ENCODE data around the gene TMEM181.
"Not testable (repeated sequence)": the region's sequence is repeated elsewhere in the genome, so short reads cannot be mapped to it uniquely, and the experiment has no call there.

TMEM181 gene, protein sequence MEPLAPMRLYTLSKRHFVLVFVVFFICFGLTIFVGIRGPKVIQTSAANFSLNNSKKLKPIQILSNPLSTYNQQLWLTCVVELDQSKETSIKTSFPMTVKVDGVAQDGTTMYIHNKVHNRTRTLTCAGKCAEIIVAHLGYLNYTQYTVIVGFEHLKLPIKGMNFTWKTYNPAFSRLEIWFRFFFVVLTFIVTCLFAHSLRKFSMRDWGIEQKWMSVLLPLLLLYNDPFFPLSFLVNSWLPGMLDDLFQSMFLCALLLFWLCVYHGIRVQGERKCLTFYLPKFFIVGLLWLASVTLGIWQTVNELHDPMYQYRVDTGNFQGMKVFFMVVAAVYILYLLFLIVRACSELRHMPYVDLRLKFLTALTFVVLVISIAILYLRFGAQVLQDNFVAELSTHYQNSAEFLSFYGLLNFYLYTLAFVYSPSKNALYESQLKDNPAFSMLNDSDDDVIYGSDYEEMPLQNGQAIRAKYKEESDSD

DNA sequence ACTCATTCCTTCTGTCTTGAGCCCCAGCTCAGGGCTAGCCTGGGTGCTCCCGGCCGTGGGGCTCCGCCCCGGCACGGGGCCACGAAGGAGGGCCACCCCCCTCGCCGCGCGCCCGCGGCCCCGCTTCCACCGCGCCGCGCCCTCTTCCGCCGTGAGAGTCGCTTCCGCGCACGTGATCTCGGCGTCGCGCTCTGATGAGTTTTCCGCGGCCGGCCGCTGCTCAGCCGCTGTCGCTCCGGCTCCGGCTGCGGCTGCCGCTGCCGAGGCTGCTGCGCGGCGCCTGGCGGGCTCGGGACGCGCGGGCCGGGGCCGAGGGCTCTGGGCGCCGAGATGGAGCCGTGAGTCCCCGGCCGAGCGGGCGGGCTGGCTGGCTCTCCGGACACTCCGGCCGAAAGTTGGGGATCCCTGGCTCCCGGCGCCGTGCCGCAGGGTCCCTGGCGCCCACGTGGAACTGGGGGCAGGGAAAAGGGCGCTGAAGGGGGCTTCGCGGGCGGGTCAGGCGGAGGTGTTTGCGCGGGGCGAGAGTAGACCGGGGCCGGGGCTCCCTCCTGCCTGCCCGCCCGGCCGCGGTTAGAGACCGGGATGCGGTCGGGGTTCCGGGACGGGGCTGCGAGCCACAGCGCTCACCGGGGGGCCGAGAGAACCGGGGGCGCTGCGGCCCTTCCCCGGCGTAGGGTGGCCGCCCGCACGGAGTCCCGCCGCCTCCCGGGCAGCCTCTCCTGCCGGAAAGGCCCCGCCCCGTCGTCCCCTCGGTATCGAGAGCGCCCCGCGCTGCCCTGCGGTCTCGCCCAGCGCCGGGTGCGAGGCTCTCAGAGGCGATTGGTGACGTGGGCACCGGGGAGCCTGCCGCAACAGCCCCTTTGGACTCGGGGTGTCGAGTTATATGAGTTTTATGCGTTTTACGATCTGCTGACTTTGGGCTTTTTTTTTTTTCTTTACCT lies at the start of gene TMEM181:
Gene TMEM181, plus strand, starts transcription at position 197 of the 941 bp plus-strand sequence. Its CDS starts 134 bp downstream, at position 331.
- DNase-seq, result peak; percentile 82

DNA sequence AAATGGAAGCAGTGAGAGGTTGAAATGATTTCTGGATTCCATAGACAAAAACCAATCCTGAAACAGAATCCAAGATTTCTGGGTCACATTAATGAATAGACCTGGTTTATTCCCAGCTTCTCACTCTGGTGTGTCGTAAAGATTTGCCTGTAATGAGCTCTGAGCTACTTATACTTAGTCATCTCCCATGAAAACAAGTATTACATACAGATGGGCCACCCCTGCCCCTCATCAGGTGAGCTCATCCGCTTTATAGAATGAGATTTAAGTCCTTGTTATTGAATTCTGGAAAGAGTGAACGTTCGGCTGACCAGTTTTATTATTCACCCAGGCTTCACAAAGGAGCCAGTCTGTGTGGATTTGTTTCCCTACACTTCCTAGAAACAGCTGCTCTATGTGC lies 47.1 kb upstream of the TMEM181 start:
- no peak for DNase-seq

DNA sequence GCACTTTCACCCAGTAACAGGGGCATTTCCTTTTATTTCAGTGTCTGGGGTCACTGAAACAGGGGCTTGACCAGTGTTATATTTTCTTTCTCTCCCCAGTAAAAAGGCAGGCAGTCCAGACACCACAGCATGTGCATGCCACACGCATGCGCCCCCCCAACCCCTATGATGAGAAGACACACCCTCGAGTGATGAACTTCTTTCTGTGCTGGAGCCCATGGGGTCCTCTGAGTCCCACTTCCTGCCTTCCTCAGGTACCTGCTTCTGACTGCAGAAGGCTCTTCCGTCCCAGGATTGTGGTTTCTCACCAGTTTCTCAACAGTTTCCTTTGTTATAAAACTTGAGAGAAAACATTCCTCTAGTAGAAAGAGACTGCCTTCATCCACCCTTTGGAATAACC lies 45.7 kb upstream of the TMEM181 start:
- DNase-seq, result no peak

DNA sequence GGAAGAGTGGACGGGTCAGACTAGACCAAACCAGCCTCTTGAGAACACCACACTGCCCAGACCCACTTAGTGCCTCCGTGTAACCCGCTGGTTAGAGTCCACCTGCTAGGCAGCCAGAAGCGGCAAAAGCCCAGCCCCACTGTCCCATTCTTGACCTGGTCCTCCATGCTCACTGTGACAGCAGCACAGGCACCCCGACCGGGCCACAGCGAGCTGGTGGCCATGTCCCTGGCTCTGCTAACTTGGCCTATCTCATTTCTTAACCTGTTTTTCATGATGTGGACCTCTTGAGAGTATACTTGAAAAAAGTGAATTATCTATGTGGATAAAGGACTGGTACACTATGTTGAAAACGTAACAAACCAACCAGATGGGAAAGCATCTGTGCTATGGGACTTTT lies 44.9 kb upstream of the TMEM181 start:
- DNase-seq, result no peak

DNA sequence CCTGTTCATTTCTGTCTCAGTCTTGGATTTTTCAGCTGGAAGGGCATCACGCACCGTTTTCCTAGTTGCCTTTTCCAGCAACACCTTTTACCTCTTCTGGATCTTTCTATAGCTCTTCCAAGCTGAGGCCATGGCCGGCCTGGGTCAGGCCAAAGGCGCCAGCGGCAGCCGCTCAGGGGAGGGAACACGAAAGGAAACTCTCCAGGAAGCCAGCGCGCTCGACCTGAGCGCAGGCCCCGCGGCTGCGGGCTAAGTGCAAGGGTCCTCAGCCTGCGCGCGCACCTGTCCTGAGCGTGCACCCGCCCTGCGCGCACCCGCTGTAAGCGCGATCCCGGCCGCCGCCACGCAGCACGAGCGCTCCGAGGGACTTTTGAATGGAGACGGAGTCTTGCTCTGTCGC lies 43.8 kb upstream of the TMEM181 start:
- no peak for DNase-seq

DNA sequence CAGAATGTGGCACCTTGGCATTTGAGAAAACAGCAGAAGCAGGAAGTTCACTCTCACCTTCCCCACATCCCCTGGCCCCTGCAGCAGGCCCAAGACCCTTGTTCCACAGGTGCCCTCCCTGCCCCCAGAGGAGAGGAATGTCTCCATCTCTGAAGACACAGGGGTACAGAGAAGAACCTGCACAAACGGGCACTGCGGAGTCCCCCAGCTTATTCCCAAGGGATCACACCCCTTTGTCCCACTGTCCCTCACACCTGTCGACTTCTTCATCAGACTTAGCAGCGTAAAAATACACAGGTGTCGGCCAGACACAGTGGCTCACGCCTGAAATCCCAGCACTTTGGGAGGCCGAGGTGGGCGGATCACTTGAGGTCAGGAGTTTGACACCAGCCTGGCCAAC lies 42.9 kb upstream of the TMEM181 start:
- no peak for DNase-seq

DNA sequence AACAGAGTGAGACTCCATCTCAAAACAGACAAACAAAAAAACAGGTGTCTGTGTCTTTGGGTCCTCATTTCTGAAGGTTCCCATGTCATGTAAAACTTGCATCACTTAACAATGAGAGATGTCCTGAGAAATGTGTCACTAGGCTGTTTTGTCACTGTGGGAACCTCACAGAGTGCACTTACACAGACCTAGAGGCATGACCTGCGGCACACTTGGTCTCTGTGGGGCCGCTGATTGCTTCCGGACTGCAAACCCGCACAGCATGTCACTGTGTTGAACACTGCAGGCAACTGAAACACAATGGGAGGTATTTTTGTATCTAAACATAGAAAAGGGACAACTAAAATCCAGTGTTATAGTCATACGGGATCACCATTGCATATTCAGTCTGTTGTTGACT lies 42.3 kb upstream of the TMEM181 start:
- DNase-seq, result no peak

DNA sequence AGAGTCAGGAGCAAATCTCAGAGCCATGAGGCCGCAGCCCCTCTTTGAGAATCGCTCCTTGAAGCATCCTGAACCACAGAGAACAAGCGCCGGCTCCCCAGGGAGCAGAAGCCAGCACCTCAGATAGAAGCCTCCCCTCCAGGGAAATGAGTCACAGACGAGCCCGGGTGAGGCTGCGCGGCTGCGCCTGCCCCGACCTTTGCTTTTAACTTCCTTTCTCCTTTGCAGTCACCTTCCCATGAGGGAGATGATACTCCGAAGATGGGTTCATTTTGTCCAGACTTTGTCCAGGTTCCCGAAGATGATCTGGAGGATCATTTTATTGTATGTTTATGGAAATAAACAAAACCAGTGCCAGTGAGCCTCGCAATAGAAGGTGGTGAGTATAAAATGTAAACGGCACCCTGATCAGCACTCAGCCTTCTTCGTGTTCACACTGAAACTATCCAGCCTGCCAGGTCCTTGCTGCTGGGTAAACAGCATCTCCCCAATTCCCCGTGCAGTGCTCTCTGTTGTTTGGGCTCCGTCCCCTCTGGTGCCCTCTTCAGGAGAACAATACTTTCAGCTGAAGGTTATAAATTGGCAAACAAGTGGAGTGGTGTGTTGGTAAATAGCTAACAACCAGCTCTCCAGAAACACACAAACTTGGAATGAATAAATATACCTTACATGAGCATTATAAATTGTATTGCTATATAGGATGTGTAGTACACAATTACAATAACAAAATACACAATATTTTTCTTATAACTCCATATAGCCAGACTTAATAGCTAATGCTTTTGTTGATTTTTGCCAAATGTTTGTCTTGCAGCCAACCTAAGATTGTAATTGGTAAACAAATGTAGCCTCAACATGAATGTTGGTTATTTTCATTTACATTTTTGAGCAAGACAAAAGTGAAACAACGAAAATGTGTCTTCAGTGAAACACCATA lies 41.4 kb upstream of the TMEM181 start:
- peak; percentile 21 for DNase-seq

DNA sequence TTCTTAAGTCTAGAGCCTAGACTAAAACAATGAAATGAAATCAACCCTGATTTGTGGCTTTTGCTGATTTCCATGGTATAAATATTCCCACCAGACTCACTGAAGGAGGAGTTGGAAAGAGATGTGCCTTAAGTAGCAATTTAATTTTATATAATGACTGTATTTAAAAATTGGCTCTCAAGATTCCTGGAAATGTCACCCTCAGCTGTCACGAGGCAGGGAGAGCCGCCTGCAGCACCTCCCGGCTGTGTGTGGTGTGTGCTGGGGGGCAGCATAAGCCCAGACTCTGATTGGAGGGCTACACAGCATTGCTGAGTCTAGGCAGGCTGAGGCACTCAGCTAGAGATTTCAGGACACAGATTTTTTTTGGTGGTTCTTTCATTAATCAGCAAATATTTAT lies 40.6 kb upstream of the TMEM181 start:
- no peak for DNase-seq

DNA sequence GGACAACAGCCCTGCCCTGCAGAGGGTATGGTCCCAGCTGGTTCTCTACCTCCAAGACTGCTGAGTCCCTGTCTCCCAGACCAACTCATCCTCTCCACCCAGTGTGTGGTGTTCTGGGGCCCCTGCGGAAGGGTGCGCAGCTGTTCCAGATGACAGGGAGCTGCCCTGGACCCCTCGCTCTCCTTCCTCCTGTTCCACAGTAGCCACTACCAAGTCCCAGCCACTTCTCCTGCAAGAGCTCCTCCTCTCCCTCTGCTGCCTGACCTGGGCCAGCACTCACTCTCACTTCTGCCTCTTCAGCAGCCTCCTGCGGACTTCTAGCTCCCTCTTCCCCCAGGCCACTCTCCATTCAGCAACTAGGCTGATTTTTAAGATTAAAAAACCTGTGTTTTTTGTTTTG lies 40.1 kb upstream of the TMEM181 start:
- DNase-seq, result no peak

DNA sequence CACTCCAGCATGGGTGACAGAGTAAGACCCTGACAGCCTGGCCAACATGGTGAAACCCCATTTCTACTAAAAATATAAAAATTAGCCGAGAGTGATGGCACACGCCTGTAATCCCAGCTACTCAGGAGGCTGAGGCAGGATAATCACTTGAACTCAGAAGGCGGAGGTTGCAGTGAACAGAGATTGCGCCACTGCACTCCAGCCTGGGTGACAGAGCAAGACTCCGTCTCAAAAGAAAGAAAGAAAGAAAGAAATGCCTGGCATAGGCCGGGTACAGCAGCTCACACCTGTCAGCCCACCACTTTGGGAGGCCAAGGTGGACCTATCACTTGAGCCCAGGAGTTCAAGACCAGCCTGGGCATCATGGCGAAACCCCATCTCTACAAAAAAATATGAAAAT lies 38.9 kb upstream of the TMEM181 start:
- DNase-seq, result not testable (repeated sequence)

DNA sequence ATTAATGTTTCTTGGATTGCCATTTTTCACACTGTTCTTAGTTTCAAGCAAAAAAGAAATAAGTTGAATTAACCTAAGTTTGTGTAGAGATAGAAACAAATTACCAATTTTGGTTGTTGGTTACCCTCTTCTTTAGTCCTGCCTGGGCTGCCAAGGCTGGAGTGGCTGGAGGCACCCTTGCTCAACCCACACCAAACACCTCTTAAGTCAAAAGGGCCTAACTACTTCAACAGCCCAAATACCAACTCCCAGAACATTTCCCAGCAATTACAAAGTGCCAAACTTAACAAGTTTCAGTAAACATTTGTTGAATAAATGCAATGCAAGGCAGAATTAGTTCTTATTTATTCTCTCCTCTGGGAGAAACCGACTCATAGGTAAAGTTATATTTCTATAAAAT lies 38.1 kb upstream of the TMEM181 start:
- no peak for DNase-seq

DNA sequence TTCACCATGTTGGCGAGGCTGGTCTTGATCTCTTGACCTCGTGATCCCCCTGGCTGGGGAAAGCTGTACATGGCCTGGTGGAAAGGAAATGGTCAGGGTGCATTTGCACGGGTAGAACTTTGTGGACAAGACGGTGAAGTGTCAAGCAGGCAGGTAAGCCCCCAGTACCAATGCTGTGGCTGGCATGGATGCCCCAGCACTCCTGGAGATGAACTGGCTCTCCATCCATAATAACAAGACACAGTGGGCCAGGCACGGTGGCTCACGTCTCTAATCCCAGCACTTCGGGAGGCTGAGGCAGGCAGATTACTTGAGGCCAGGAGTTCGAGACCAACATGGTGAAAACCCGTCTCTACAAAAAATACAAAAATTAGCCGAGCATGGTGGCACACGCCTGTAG lies 37.3 kb upstream of the TMEM181 start:
- DNase-seq, result no peak

DNA sequence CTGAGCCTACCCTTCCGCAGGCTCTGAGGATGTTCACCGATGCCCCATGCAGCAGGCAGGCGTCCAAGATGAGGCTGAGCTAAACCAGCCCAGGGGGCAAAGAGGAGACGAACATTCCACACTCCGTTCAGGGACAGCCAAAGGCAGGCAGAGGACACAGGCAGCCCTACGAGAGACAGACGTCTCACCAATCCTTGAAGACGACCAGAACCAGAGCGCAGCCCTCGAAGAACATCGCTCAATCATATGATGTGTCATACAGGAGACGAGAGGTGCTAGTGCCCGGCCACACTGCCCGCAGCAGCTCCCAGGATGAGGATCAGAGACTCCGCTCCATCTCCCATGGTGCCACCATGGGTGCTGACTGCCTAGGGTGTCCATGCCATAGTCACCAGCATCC lies 35.6 kb upstream of the TMEM181 start:
- no peak for DNase-seq

DNA sequence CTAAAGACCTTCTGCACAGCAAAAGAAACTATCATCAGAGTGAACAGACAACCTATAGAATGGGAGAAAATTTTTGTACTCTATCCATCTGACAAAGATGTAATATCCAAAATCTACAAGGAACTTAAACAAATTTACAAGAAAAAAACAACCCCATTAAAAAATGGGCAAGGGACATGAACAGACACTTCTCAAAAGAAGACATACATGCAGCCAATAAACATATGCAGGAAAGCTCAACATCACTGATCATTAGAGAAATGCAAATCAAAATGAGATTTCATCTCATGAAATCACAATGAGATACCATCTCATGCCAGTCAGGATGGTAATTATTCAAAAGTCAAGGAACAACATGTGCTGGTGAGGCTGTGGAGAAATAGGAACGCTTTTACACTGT lies 32.0 kb upstream of the TMEM181 start:
- not testable (repeated sequence) for DNase-seq

DNA sequence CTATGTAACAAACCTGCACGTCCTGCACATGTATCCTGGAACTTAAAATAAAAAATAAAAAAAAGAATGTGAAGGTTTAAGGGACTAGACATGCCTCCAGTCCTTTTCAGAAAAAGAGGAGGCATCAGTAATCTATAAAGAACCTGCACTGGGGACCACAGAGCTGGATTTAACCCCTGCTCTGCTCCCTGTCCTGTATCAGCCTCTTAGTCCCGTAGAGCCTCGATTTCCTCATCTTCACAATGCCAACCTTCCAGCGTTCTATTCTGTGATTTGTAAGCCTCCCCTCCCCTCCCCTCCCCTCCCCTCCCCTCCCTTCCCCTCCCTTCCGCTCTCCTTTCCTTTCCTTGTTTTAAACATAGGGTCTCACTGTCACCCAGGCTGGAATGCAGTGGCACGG lies 31.1 kb upstream of the TMEM181 start:
- DNase-seq, result no peak

DNA sequence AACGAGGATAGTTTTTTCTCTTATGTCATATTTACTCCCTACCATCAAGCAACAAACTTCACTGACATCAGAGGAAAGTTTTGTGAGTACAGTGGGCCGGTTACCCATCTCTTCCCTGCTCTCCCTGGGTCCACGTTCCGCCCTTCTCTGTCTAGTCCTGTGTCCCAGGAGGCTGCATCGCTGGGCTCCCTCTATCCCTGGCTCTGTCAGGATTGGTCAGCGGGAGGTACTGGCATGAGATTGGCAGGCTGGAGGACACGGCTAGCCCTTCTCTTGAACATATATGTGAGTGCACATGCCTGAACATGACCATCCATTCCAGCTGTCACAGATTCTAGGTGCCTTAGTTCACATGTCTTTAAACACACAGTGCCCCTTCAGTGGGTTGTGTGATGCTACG lies 30.3 kb upstream of the TMEM181 start:
- DNase-seq, result no peak

DNA sequence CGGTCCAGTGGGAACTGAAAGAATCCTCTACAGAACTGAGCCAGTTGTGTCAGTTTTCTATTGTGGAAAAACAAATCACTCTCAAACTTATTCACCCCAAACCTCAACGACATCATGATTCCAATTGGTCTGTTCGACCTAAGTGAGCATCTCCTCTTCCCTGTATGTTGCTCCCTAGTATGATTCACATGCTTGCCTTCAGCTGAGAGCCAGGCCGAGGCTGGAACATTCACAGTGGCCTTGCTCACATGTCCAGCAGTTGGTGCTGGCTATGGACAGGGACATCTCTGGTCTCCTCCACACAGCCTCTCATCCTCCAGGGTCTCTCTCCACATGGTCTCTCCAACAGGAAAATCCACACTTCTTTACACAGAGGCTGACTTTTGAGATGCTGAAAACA lies 28.3 kb upstream of the TMEM181 start:
- no peak for DNase-seq

DNA sequence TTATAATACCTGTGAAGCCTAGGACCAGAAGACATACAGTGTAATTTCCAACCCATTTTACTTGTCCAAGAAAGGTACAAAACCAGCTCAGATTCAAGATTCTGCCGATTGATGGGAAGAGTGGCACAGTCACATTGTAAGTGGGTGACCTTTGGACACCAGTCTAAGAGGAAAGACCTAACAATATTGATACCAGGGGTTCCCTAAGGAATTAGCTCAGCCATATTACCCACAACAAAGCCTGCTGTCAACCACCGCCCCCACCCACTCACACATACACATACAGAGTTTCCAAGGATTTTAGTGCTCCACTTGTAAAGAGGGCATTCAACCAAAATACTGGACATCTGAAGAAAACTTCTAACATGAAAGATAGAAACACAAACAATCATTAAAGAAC lies 27.9 kb upstream of the TMEM181 start:
- DNase-seq, result no peak

DNA sequence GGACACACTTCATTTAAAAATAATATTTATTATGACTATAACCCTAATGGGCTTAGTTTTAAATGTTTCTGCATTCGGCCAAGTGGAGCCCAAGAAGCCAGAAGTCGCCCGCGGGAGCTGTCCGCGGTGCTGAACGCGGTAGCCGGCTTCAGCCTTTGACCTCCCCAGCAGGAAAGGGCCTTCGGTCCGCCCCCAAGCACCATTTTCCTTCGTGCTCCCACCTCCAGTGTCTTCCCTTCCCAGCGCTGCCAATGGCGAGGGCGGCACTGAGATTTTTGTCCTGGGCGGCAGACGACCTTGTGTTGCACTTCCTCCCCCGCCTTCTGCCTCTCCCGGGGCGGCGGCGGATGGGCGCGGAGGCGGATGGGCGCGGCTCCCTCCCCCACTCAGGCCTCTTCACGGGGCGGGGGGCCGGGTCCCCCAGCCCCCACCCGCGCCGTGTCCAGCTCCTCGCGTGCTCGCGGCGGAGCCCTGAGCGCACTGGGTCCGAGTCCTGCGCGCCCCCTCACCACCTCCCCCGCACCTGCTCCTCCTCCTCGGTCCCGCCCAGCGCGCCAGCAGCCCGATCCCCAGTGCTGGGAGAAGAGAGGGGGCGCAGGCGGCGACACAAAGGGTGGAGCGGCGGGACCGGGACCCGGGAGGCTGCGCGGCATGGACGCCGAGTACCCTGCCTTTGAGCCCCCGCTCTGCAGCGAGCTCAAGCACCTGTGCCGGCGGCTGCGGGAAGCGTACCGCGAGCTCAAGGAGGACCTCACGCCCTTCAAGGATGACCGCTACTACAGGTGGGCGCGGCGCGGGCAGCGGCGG lies 23.6 kb upstream of the TMEM181 start:
- DNase-seq, result peak; percentile 44

DNA sequence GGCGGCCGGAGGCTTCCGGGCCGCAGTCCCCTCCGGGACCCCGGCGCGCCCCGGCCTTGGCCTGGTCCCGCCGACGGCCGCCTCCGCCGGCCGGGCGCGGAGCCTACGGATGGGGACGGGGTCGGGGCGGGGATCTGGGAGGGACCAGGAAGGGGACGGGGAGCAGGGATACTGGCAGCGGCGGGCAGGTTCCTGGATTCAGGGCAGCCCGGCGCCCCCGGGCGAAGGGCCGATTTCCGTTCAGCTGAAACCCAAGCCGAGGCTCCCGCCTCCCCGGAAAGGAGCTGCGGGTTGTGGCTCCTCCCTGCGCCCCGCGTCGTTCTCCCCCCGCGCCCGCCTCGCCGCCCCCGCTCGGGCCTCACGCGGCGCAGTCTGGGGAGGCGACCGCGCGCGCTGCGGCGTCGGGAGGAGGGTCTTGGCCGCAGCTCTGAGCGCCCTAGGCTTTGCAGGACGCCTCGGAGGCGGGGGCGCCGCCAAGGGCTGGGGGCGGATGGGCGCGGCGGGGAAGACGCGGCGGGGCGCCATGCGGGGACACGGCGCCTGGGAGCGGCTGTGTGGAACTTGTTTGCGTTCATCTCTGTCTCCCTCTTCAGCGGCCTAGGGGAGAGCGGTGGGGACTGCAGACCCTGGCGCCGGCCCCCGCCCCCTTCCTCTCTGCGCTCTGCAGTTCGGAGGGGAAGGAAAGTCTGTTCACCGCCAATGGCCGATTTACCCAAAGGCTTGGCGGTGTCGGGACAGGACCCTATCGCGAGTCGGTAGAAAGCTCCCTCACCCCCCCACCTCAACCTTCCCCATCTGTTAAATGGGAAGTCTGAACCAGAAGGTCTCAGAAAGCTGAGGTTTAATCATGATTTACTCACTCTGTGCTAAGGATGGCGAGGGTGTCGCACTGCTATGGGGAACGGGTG lies 22.7 kb upstream of the TMEM181 start:
- no peak for DNase-seq

All from activated T-cell treated with anti-CD3 and anti-CD28 coated beads for 4 hours (primary cell).